CD4-positive, alpha-beta T cell treated with Interferon alpha-2 for 1 hour (primary cell): ENCODE data around the gene FAM3A.

ENCODE experiments used
- DNase-seq, 2 donors: peaks; one replicate each; pipeline ENCODE4 v3.0.0-alpha.2; 2020 to 2022

Gene FAM3A

DNA sequence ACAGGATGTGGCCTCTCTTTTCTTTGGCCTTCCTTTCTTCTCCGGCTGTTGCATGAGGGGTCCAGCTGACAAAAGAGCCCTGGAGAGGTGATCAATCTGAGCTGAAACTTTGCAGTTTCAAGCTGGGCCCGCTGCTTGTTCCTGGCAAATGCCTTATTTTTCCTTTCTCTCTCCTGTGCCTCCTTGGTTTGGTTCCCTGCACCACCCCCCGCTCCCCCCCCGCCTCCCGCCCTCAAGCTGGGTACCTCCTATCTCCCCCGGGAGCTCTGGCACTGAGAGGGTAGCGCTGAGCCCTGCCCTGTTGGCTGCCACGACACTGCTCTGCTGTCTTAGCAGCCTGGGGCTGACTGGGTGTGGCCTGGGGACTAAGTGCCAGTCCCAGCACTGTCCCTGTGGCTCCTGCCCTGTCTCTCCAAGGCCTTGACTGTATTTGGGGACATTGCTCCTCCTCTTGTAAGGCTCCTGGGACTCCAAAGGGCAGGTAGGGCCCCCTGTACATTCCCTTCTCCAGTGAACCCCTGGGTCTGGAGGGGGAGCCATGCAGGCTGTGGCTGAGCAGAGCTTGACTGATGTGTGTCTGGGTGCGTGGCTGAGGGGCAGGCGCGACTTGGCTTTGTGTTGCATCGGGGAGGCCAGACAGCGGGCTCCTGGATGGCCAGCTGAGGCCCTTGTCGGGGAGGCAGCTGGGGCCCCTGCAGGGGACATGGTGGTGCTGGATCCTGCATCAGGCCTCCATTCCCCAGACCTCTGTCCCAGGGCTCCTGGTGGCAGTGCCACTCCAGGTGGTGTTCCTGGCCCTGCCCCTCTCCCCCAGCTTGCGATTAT, 56.9 kb downstream of the FAM3A start:
- no peak for DNase-seq

DNA sequence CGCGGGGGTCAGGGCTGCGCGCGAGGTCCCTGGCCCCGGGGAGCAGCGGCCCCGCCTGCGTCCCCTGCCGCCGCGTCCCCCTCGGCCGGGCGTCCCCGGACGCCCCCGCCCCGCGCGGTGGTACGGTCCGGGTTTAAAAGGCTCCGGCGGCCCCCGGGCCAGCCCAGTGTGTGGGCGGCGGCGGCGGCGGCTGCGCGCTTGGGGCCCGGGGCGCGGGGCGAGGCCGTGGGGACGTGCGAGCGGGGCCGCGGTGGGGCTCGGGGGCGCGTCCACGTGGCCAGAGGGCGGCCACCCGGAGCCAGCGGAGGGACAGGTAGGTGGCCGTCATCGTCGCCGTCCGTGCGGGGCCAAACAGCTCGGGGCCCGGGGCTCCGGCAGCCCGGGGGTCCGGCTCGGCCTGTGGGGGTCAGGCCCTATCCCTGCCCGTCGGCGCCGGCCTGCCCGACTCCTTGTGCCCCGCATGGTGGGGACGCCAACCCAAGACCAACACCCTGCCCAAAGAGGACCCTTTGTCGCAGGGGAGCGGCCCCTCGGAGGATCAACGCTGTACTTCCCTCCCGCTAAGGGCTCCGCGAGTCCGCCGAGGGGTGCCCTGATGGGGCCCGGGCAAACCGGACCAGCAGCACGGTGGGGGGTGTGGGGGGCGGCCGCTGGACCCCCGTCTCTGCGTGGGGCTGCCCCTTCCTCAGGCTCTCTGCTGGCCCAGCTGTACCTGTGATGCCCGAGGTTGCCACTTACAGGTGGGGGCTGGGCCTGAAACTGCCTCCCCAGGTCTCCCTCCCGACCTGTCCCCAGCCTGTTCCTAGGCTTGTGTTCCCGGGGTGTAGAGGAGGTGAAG, 57.7 kb downstream of the FAM3A start, which contains the start of gene PLXNA3:
Gene PLXNA3 (plus strand): TSS at position 166 of the 838 bp plus-strand sequence. CDS start 1,903 bp downstream, outside the sequence.
- peak; percentile 41 to 80 for DNase-seq

DNA sequence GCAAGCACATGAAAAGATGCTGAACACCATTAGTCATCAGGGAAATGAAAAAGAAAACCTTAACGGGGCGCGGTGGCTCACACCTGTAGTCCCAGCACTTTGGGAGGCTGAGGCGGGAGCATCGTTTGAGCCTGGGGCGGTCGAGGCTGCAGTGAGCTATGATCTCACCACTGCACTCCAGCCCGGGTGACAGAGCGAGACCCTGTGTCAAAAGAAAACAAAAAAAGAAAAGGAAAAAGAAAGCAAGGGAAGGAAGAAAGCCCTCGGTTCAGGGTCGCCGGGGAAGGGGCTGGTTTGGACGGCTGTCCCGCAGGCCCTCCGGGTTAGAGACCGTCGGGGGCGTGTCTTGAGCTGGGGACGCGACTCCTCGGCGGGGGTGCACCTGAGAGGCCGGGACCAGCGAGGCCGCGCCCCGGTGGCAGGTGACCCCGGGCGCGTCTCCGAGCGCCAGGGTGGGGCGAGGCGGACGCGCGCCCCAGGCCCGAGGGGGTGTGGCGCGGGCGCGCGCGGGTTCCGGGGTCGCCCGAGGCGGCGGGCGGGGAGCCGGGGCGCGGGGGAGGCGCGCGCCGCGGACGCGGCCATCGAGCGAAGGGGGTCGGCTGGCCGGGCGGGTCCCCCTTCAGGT, 58.4 kb downstream of the FAM3A start:
- DNase-seq, result peak; percentile 65 to 80
